GM12873 (cell line): ENCODE measurements around the gene METTL21C.

Experiments
- TF ChIP-seq, protein P1 (sequence below): IDR thresholded peaks from 2 replicates; pipeline ENCODE4 v1.5.1; 2012; ENCODE audit warnings: low read depth, mild to moderate bottlenecking, moderate library complexity, low read length, control low read depth; ENCODE audit not compliant: insufficient read depth; ENCODE audit errors: missing control alignments

Gene METTL21C

DNA sequence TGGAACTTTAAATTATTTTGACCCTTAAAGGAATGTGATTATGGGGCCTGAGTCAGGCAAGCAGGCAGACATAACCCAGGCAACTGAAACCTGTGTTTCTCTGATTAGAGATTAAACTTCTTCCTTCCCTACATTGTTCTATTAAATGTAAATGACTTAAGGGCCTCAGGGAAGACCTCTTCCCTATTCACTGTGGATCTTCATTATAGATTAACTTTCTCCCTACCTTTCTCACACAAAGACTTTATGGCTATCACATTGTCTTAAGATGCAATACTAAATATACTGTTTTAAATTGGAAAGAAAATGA, 8.8 kb upstream of the METTL21C start:
- TF ChIP-seq, protein P1, sequence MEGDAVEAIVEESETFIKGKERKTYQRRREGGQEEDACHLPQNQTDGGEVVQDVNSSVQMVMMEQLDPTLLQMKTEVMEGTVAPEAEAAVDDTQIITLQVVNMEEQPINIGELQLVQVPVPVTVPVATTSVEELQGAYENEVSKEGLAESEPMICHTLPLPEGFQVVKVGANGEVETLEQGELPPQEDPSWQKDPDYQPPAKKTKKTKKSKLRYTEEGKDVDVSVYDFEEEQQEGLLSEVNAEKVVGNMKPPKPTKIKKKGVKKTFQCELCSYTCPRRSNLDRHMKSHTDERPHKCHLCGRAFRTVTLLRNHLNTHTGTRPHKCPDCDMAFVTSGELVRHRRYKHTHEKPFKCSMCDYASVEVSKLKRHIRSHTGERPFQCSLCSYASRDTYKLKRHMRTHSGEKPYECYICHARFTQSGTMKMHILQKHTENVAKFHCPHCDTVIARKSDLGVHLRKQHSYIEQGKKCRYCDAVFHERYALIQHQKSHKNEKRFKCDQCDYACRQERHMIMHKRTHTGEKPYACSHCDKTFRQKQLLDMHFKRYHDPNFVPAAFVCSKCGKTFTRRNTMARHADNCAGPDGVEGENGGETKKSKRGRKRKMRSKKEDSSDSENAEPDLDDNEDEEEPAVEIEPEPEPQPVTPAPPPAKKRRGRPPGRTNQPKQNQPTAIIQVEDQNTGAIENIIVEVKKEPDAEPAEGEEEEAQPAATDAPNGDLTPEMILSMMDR, result no peak

GRCh38 chr13:102702965-102703725, 8.3 kb upstream of the METTL21C start:
- TF ChIP-seq, protein P1, result no peak

- TF ChIP-seq, protein P1, result no peak
These were observed 6.5 kb upstream of the METTL21C start for GRCh38 chr13:102701331-102701730.

DNA sequence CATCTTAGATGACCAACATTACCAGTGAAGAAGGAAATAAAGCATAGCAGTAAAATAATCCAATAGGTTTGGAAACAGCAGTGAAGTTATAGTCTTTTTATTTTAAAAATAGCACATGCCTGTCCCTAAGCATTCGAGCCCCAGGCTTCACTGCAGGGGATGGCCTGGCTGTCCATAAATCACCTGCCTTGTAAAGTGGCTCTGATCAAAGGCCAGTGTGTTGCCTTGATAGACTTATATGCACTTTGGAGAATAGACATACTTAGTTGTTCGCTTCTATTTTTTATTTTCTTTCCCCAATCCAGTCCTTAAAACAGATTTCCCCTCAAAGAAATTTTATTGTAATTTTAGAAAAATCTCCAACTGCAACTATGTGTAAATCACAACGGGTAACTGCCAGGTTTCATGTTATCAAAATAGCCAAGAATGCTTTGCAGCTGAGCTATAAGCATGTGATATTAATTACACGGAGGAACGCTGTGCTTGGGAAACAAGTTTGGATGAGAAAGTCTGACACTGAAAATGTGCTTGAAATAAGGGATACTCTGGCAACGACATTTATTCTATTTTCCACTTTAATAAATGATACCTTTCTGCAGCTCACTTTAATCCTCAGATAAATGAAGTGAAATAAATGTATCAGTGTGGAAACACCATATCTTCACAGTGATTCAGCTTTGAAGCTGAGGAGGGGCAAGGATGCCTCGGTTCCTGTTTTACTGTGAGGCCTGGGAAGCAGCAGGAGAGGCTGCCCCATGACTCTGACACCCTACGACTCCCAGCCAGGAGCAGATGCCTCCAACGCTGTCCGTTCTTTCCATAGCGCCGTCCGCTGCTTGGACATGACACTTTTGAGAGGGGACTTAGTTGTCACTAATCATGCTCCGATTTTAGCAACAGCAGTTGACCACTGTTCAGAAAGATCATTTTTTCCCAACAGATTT, 5.5 kb upstream of the METTL21C start:
- TF ChIP-seq, protein P1, result no peak

DNA sequence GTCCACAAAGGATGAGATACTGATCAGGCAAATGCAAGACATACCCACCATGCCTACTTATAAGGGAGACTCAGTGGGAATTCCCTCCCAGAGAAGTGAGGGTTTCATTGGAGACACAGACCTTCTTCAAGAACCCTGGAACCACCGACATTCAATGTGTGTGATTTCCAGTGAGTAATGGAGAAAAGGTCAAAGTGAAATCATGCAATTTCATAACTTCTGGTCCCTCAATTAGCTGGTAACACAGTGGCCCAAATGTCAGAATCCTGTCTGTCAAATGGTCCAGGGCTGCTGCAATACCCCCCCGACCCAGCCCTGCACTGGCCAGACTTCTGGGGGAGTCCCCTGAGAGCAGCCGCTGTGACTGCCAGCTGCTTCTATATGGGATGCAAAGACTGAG, 4.7 kb upstream of the METTL21C start:
- TF ChIP-seq, protein P1, result no peak

DNA sequence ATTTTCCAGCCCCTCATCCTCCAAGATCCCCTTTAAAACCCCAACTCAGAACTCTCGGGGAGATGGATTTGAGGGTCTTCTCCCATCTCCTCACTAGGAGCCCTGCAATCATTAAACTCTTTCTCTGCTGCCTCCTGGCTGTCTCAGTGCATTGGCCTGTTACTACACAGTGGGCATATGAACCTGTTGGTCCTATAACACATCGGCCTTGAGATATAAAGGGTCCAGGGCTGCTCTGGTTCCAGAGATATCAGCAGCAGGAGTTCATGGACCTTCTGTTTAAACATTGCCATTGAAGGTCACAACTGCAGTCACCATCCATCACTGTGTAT, 3.8 kb upstream of the METTL21C start:
- TF ChIP-seq, protein P1, result no peak

DNA sequence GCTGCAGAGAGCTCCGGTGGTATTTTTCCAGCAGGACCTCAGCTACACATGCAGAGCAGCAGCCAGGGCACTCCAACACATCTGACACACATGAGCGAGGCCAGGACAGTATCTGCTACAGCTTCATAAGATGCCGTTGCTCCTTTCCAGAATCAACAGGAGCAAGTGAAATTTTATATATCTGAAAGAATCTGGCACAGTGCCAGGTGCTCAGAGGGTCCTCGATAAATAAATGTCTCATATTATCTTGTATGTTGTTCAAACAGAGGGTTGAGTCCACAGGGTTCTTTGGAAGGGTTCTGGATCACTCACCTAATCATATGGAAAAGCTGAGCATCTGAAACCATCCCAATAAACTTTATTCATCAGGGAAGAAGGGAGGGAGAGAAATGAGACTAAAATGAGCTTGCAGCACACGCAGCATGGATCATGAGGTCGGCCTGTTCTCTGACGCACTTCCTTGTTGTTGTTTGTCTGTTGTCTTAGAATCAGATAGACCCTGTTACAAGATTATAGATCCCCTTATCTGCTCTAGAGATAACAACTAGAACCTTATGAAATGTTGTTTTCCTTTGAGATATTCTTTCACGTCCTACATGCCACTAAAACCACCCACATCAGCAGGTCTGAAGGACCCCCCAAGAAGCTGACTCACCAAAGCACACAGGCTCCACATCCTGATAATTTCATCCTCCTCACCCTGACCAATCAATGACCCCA, 3.2 kb upstream of the METTL21C start:
- TF ChIP-seq, protein P1, result no peak
